ENCODE measurements around the gene ARMC8.

Gene ARMC8

DNA sequence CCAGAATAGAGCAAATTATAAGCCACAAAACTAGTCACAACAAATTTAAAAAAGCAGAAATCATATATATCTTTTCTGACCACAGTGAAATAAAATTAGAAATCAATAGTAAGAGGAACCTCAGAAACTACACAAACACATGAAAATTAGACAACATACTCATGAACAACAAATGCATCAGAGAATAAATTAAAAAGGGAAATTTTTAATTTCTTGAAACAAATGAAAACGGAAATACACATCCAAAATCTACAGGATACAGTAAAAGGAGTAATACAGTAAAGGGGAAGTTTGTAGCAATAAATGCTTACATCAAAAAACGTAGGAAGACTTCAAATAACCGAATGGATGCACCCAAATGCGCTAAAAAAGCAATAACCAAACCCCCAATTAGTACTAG, 123.4 kb downstream of the ARMC8 start:
- no peaks in the 10 kb centered on the region for H3K36me3 ChIP-seq (ENCODE audit: control insufficient read depth in 1 of 2, insufficient read depth in 2 of 2, low read length in 2 of 2)
- H3K4me1 ChIP-seq (ENCODE audit: control insufficient read depth in 1 of 2, insufficient read depth in 2 of 2, low read length in 2 of 2), result no peaks in the 10 kb centered on the region
- H3K27me3 ChIP-seq (ENCODE audit: low read depth, low read length), result no peaks in the 10 kb centered on the region
- no peak overlapping the region for H3K4me3 ChIP-seq (ENCODE audit: low read depth in 1 of 2, low read length in 2 of 2)
- no peak overlapping the region for H3K27ac ChIP-seq (ENCODE audit: low read length)
- peaks cover 8 to 15% of the 10 kb centered on the region in 2 donors for H3K9me3 ChIP-seq (ENCODE audit: control insufficient read depth in 1 of 2, low read length in 2 of 2)

DNA sequence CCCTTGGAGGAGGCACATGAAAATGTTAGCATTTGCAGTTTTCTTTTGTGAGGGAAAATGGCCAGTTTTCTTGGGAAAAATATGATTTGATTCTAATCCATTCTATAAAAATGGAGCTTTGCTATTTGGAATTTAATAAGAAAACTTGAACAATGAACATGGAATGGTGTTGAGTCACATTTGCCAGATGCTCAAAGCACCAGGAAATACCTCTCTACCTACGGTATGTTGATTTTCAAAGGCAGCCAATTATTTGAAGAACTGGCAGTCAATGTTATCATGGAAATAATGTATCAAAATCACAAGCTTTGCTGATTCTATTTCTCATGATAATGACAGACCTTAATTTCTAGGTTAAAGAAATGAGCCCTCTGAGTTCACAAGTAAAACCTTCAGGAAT, 127.7 kb downstream of the ARMC8 start:
- H3K9me3 ChIP-seq (ENCODE audit: control insufficient read depth in 1 of 2, low read length in 2 of 2), result no peaks in the 10 kb centered on the region
- no peak overlapping the region for H3K27ac ChIP-seq (ENCODE audit: low read length)
- H3K4me1 ChIP-seq (ENCODE audit: control insufficient read depth in 1 of 2, insufficient read depth in 2 of 2, low read length in 2 of 2), result no peaks in the 10 kb centered on the region
- H3K36me3 ChIP-seq (ENCODE audit: control insufficient read depth in 1 of 2, insufficient read depth in 2 of 2, low read length in 2 of 2), result no peaks in the 10 kb centered on the region
- H3K4me3 ChIP-seq (ENCODE audit: low read depth in 1 of 2, low read length in 2 of 2), result no peak overlapping the region
- no peaks in the 10 kb centered on the region for H3K27me3 ChIP-seq (ENCODE audit: low read depth, low read length)

DNA sequence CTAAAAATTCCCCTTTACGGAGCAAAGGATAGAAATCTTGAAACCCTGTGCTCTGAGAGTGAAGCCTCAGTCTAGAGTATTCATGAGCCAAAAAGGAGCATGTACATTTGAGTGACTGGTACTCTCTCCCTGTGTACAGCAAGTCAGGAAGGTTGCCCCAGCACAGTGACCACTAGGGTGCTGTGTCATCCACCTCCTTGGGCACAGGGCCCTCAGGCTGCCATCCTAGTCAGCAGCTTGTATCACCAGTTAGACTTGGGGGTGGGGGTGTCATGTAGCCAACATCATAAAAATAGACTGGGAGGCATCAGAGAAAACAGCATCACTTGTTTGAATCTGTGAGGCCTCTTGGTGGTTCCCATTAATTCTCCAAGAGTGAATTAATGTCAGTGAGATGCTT, 130.6 kb downstream of the ARMC8 start:
- Histone ChIP-seq H3K36me3 (ENCODE audit: control insufficient read depth in 1 of 2, insufficient read depth in 2 of 2, low read length in 2 of 2) (no peaks in the 10 kb centered on the region), H3K4me3 (ENCODE audit: low read depth in 1 of 2, low read length in 2 of 2) (no peak overlapping the region), H3K27me3 (ENCODE audit: low read depth, low read length) (no peaks in the 10 kb centered on the region), H3K4me1 (ENCODE audit: control insufficient read depth in 1 of 2, insufficient read depth in 2 of 2, low read length in 2 of 2) (no peaks in the 10 kb centered on the region), H3K27ac (ENCODE audit: low read length) (no peak overlapping the region), H3K9me3 (ENCODE audit: control insufficient read depth in 1 of 2, low read length in 2 of 2) (no peaks in the 10 kb centered on the region)

DNA sequence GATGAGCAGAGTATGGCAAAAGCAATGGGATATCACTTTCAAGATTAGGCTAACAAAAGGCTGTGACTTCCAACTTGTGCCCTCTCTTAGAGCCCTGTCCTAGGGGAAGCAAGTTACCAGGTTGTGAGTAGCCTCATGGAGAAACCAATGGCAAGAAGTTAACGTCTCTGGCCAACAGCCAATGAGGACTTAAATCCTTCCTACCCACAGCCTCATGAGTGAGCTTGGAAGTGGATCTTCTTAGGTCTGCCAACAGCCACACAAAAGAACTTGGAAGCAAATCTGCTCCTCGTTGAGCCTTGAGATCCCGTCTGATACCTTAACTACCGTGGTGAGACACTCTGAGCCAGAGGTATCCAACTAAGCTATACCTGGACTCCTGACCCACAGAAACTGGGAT, 136.9 kb downstream of the ARMC8 start:
- Histone ChIP-seq H3K27me3 (ENCODE audit: low read depth, low read length) (no peaks in the 10 kb centered on the region), H3K4me3 (ENCODE audit: low read depth in 1 of 2, low read length in 2 of 2) (no peak overlapping the region), H3K9me3 (ENCODE audit: control insufficient read depth in 1 of 2, low read length in 2 of 2) (no peaks in the 10 kb centered on the region), H3K4me1 (ENCODE audit: control insufficient read depth in 1 of 2, insufficient read depth in 2 of 2, low read length in 2 of 2) (peaks cover 0 to 6% of the 10 kb centered on the region in 2 donors), H3K27ac (ENCODE audit: low read length) (no peak overlapping the region), H3K36me3 (ENCODE audit: control insufficient read depth in 1 of 2, insufficient read depth in 2 of 2, low read length in 2 of 2) (no peaks in the 10 kb centered on the region)

DNA sequence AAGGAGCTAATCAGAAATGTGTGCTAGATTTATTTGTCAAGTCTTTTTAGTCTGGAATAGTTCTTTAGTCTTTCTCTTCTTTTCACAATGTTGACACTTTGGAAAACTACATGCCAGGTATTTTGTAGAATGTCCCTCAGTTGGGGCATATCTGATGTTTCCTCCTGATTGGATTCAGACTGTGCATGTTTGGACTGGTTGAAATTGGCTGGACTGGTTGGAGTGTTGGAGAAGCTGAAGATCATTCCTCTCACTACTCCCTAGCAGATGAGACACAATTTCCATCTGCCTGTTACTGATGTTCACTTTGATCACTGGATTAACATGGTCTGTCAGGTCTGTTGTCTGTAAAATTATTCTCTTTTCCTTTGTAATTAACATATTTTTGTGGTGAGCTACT, 138.9 kb downstream of the ARMC8 start:
- Histone ChIP-seq H3K4me1 (ENCODE audit: control insufficient read depth in 1 of 2, insufficient read depth in 2 of 2, low read length in 2 of 2) (peaks cover 0 to 13% of the 10 kb centered on the region in 2 donors), H3K36me3 (ENCODE audit: control insufficient read depth in 1 of 2, insufficient read depth in 2 of 2, low read length in 2 of 2) (no peaks in the 10 kb centered on the region), H3K9me3 (ENCODE audit: control insufficient read depth in 1 of 2, low read length in 2 of 2) (no peaks in the 10 kb centered on the region), H3K27ac (ENCODE audit: low read length) (no peak overlapping the region), H3K4me3 (ENCODE audit: low read depth in 1 of 2, low read length in 2 of 2) (no peak overlapping the region), H3K27me3 (ENCODE audit: low read depth, low read length) (no peaks in the 10 kb centered on the region)

DNA sequence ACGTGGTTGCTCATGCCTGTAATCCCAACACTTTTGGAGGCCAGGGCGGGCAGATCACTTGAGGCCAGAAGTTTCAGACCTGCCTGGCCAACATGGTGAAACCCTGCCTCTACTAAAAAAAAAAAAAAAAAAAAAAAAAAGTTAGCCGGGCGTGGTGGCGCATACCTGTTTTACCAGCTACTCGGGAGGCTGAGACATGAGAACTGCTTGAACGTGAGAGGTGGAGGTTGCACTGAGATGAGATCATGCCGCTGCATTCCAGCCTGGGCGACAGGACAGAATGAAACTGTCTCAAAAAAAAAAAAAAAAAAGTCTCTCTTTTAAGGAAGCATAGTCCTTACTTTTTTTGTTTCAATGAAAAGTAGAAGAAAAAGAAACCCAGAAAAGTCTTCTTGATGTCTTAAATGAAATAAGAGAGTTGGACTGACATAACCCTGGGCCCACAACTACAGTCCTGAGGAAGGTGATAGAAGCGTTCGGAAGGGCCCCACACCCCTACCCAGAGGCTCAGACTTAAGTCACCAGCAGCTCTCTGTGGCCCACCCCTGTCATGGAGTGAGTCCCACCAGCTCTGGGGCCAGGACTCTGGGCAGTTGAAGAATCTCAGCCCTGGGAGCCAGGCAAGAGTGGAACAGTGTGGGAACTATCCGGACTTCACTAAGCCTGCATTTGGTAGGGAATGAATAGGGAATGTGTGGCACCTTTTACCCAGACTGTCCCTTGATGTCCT, 139.9 kb downstream of the ARMC8 start:
- no peak overlapping the region for H3K27ac ChIP-seq (ENCODE audit: low read length)
- no peaks in the 10 kb centered on the region for H3K36me3 ChIP-seq (ENCODE audit: control insufficient read depth in 1 of 2, insufficient read depth in 2 of 2, low read length in 2 of 2)
- H3K27me3 ChIP-seq (ENCODE audit: low read depth, low read length), result no peaks in the 10 kb centered on the region
- H3K4me3 ChIP-seq (ENCODE audit: low read depth in 1 of 2, low read length in 2 of 2), result no peak overlapping the region
- H3K9me3 ChIP-seq (ENCODE audit: control insufficient read depth in 1 of 2, low read length in 2 of 2), result no peaks in the 10 kb centered on the region
- peaks cover 0 to 13% of the 10 kb centered on the region in 2 donors for H3K4me1 ChIP-seq (ENCODE audit: control insufficient read depth in 1 of 2, insufficient read depth in 2 of 2, low read length in 2 of 2)

DNA sequence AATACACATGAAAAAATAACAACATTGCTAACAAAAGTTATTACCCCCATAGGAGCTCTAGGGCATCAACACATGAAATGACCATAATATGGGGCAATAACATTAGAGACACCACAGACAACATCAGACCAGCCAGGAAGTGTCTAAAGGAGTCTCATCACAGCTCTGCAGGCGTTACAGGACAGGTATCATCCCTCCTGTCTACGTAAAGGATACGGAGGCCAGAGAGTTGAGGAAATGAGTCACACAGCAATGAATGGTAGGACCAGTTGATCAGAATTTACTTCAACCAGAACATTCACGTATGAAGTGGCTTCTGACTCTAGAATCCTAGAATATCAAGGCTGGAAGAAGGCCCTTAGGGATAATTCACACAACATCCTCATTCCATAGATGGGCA, 140.7 kb downstream of the ARMC8 start:
- no peaks in the 10 kb centered on the region for H3K27me3 ChIP-seq (ENCODE audit: low read depth, low read length)
- no peaks in the 10 kb centered on the region for H3K9me3 ChIP-seq (ENCODE audit: control insufficient read depth in 1 of 2, low read length in 2 of 2)
- H3K27ac ChIP-seq (ENCODE audit: low read length), result no peak overlapping the region
- H3K4me3 ChIP-seq (ENCODE audit: low read depth in 1 of 2, low read length in 2 of 2), result no peak overlapping the region
- H3K36me3 ChIP-seq (ENCODE audit: control insufficient read depth in 1 of 2, insufficient read depth in 2 of 2, low read length in 2 of 2), result no peaks in the 10 kb centered on the region
- H3K4me1 ChIP-seq (ENCODE audit: control insufficient read depth in 1 of 2, insufficient read depth in 2 of 2, low read length in 2 of 2), result peaks cover 0 to 13% of the 10 kb centered on the region in 2 donors

DNA sequence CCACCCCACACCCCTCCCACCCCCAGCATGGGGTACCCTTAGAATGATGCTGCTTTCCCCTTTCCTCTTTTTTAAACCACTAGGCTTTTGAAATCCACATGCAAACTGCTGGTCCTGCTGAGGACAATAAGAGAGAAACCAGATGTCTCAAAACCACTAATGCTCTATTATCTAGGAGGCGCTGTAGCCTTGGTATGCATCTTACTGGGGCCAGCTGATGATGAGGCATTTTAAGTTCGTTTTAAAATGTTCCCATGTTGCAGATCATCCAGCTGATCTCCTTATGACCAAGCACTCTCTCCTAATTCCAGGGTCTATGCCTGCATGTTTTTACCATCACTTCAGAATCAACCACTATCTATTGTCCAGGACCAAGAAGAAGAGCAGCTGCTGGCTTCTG, 141.2 kb downstream of the ARMC8 start:
- Histone ChIP-seq H3K9me3 (ENCODE audit: control insufficient read depth in 1 of 2, low read length in 2 of 2) (no peaks in the 10 kb centered on the region), H3K36me3 (ENCODE audit: control insufficient read depth in 1 of 2, insufficient read depth in 2 of 2, low read length in 2 of 2) (no peaks in the 10 kb centered on the region), H3K4me1 (ENCODE audit: control insufficient read depth in 1 of 2, insufficient read depth in 2 of 2, low read length in 2 of 2) (peaks cover 0 to 13% of the 10 kb centered on the region in 2 donors), H3K27ac (ENCODE audit: low read length) (no peak overlapping the region), H3K4me3 (ENCODE audit: low read depth in 1 of 2, low read length in 2 of 2) (no peak overlapping the region), H3K27me3 (ENCODE audit: low read depth, low read length) (no peaks in the 10 kb centered on the region)

DNA sequence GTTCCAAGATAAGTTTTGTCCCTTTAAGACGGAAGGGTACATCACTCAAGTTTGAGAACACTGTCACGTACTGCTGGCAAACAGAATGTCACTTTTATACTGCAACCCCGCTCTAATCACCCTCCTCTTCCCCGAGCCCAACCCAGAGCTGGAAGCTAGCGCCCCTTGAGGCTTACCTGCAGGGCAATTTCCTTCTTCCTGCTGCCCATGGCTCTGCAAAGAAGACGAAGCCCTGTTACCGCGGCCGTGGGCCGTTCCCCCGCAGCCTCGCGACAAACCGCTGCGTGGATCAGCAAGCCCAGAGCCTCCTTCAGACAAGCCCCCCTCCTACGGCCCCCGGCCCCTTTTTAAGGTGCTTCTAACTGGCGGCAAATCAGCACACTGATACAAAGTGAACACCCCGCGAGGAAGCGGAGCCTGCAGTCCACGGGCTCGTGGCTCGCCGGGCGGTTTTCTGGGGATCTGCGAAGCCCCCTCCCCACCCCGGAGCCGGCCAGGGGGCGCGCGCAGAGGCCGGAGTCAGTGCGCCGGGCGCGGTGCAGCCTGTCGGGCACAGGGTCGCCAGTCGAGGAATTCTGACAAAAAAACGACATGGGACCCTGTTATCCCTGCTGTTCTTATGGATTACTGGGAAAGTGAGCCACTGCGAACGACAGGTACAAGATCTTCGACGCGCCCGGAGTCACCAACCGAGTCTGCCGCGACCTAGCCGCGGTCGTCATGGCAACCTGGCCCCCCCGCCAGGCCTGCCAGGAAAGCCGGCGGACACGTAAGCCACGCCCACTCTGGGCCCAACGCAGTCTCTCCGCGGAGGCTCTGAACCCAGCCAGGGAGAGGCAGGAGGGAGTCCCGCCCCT, 142.3 kb downstream of the ARMC8 start, which contains the start of gene NME9:
NME9 (minus strand) TSS at position 725 of the 857 bp plus-strand sequence; CDS start at position 209, 516 bp downstream.
- Histone ChIP-seq H3K27me3 (ENCODE audit: low read depth, low read length) (no peaks in the 10 kb centered on the region), H3K9me3 (ENCODE audit: control insufficient read depth in 1 of 2, low read length in 2 of 2) (no peaks in the 10 kb centered on the region)

DNA sequence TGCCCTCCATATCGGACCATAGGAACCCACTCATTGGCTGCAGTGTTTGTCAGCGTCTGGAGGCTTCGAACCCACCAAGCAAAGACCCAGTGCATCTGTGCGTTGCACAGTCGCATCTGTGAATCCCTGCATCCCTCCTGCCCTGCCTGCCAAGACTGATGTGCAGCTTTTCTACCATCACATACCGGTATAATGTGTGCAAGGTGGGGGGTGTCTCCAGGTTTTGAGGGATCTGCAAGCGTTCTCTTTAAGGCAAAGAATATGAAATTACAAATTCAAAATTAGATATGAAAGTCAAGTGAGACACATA, 142.8 kb downstream of the ARMC8 start:
- Histone ChIP-seq H3K36me3 (ENCODE audit: control insufficient read depth in 1 of 2, insufficient read depth in 2 of 2, low read length in 2 of 2) (no peaks in the 10 kb centered on the region), H3K4me3 (ENCODE audit: low read depth in 1 of 2, low read length in 2 of 2) (peak overlapping the region; percentile 64 to 86), H3K9me3 (ENCODE audit: control insufficient read depth in 1 of 2, low read length in 2 of 2) (no peaks in the 10 kb centered on the region), H3K27me3 (ENCODE audit: low read depth, low read length) (no peaks in the 10 kb centered on the region), H3K27ac (ENCODE audit: low read length) (no peak overlapping the region), H3K4me1 (ENCODE audit: control insufficient read depth in 1 of 2, insufficient read depth in 2 of 2, low read length in 2 of 2) (peaks cover 0 to 13% of the 10 kb centered on the region in 2 donors)

More for the DNA sequence above, 142.3 kb downstream of the ARMC8 start, which contains the start of gene NME9:
- Histone ChIP-seq H3K27ac (ENCODE audit: low read length) (no peak within 1 kb of the TSS), H3K4me1 (ENCODE audit: control insufficient read depth in 1 of 2, insufficient read depth in 2 of 2, low read length in 2 of 2) (peaks cover 0 to 13% of the 10 kb centered on the region in 2 donors), H3K4me3 (ENCODE audit: low read depth in 1 of 2, low read length in 2 of 2) (peak within 1 kb of the TSS; percentile 64 to 86), H3K36me3 (ENCODE audit: control insufficient read depth in 1 of 2, insufficient read depth in 2 of 2, low read length in 2 of 2) (no peaks in the 10 kb centered on the region)

DNA sequence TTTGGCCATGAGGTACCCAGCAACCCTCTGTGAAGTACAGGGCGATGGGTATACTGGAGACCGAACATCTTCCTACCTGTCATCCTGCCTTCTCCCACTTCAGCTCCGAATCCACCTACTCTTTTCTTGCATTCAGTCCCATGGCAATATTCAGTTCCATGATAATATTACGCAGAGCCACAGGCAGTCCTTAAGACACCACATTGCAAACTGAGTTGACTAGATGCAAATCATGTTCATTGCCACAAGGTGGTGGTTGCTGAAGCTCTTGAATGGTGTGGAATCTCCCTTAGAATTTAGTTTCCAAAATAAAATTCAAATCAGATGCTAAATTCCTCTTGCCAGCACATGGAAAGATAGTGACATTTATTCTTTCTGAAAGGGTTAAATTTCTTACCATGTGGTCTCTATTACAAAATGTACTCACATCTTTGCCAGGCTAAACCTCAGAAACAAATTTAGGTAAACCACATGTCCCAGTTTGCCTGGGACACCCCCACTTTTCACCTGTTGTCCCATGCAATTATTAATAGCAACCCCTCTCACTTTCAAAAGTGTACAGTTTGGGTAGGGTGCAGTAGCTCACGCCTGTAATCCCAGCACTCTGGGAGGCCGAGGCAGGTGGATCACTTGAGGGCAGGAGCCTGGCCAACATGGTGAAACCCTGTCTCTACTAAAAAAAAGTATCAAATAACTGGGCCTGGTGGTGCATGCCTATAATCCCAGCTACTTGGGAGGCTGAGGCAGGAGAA, 144.2 kb downstream of the ARMC8 start:
- Histone ChIP-seq H3K4me3 (ENCODE audit: low read depth in 1 of 2, low read length in 2 of 2) (no peak overlapping the region), H3K36me3 (ENCODE audit: control insufficient read depth in 1 of 2, insufficient read depth in 2 of 2, low read length in 2 of 2) (no peaks in the 10 kb centered on the region), H3K27me3 (ENCODE audit: low read depth, low read length) (no peaks in the 10 kb centered on the region), H3K4me1 (ENCODE audit: control insufficient read depth in 1 of 2, insufficient read depth in 2 of 2, low read length in 2 of 2) (peaks cover 0 to 13% of the 10 kb centered on the region in 2 donors), H3K9me3 (ENCODE audit: control insufficient read depth in 1 of 2, low read length in 2 of 2) (no peaks in the 10 kb centered on the region), H3K27ac (ENCODE audit: low read length) (no peak overlapping the region)

All from muscle layer of duodenum (tissue), 2 donors.